SJCRH30 (cell line): ENCODE results near the gene PARS2. TPM values are rescaled to one million over a fixed set of nuclear protein-coding genes. Genes with fewer than 3 reads are reported as not detected.

Experiments
- DNase-seq, 2 experiments: peaks; one replicate each; pipeline ENCODE4 v3.0.0-alpha.2; 2015 to 2020
- H3K27ac ChIP-seq: fragments of 250-450 bp; sonication (Bioruptor Pico); 2 replicates; pipeline ENCODE4 v1.5.1; 2020; ENCODE audit warnings: mild to moderate bottlenecking, moderate library complexity
- H3K27me3 ChIP-seq: fragments of 250-450 bp; sonication (Bioruptor Pico); 2 replicates; pipeline ENCODE4 v1.5.1; 2020; ENCODE audit warnings: mild to moderate bottlenecking, moderate library complexity
- H3K36me3 ChIP-seq: fragments of 250-450 bp; sonication (Bioruptor Pico); 2 replicates; pipeline ENCODE4 v1.5.1; 2020; ENCODE audit warnings: mild to moderate bottlenecking, moderate library complexity
- H3K4me1 ChIP-seq: fragments of 250-450 bp; sonication (Bioruptor Pico); 2 replicates; pipeline ENCODE4 v1.5.1; 2020; ENCODE audit warnings: mild to moderate bottlenecking, moderate library complexity
- H3K4me3 ChIP-seq: fragments of 250-450 bp; sonication (Bioruptor Pico); 2 replicates; pipeline ENCODE4 v1.5.1; 2020; ENCODE audit warnings: mild to moderate bottlenecking, moderate library complexity
- H3K9me3 ChIP-seq: fragments of 250-450 bp; sonication (Bioruptor Pico); replicated peaks from 2 replicates; pipeline ENCODE4 v1.5.1; 2020; ENCODE audit warnings: mild to moderate bottlenecking, moderate library complexity
- total RNA-seq: library from RNA; depleted of rRNA; stranded (reverse); fragments of >200 nt; shearing (Covaris generic); gene quantifications from 2 replicates; pipeline ENCODE4 v1.2.3, GENCODE V29; 2014

The PARS2 gene
- total RNA-seq, 1 experiment from 2014 or later, result 9.8 TPM

GRCh38 chr1:54743416-54744226, 20.7 kb downstream of the PARS2 start:
- no peak for DNase-seq
- H3K27ac ChIP-seq, result no peak overlapping the region
- H3K9me3 ChIP-seq, result no peaks in the 10 kb centered on the region
- peaks cover 31% of the 10 kb centered on the region for H3K36me3 ChIP-seq
- H3K4me3 ChIP-seq, result no peak overlapping the region
- H3K27me3 ChIP-seq, result no peaks in the 10 kb centered on the region
- no peaks in the 10 kb centered on the region for H3K4me1 ChIP-seq

- H3K36me3 ChIP-seq, result peaks cover 40% of the 10 kb centered on the region
- no peak overlapping the region for H3K27ac ChIP-seq
- H3K4me3 ChIP-seq, result no peak overlapping the region
- H3K4me1 ChIP-seq, result no peaks in the 10 kb centered on the region
- no peaks in the 10 kb centered on the region for H3K9me3 ChIP-seq
- no peaks in the 10 kb centered on the region for H3K27me3 ChIP-seq
- DNase-seq, result no peak
Measured at GRCh38 chr1:54742282-54742681, 22.0 kb downstream of the PARS2 start.

- peaks cover 47% of the 10 kb centered on the region for H3K36me3 ChIP-seq
Measured at GRCh38 chr1:54741531-54741930, 22.8 kb downstream of the PARS2 start.

GRCh38 chr1:54738244-54738643, 26.1 kb downstream of the PARS2 start:
- no peaks in the 10 kb centered on the region for H3K9me3 ChIP-seq
- no peak overlapping the region for H3K27ac ChIP-seq
- no peaks in the 10 kb centered on the region for H3K4me1 ChIP-seq
- no peak overlapping the region for H3K4me3 ChIP-seq
- DNase-seq, result no peak
- H3K36me3 ChIP-seq, result peaks cover 68% of the 10 kb centered on the region
- H3K27me3 ChIP-seq, result no peaks in the 10 kb centered on the region

More at GRCh38 chr1:54741531-54741930, 22.8 kb downstream of the PARS2 start:
- no peaks in the 10 kb centered on the region for H3K9me3 ChIP-seq
- H3K4me3 ChIP-seq, result no peak overlapping the region
- H3K27me3 ChIP-seq, result no peaks in the 10 kb centered on the region
- H3K27ac ChIP-seq, result no peak overlapping the region
- no peak for DNase-seq
- H3K4me1 ChIP-seq, result no peaks in the 10 kb centered on the region

DNA sequence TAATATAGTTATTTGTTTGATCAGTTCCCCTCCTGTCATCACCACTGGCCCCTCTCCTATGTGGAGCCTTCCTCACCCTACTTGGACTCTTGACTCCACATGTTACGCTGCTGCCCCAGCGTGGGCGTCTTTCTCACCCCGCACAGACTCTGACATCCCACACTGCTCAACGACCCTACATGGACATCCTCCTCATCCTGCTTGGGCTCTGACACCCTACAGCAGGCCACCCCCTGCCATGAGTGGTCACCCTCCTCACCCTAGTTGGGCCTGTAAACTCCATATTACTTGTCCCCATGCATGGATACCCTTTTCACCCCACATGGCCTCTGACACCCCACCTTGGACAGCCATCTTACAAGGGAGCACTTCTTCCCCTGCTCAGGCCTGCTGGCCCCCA, 27.6 kb downstream of the PARS2 start:
- no peaks in the 10 kb centered on the region for H3K9me3 ChIP-seq
- no peaks in the 10 kb centered on the region for H3K27me3 ChIP-seq
- peaks cover 67% of the 10 kb centered on the region for H3K36me3 ChIP-seq
- H3K27ac ChIP-seq, result no peak overlapping the region
- no peak overlapping the region for H3K4me3 ChIP-seq
- no peak for DNase-seq
- no peaks in the 10 kb centered on the region for H3K4me1 ChIP-seq

DNA sequence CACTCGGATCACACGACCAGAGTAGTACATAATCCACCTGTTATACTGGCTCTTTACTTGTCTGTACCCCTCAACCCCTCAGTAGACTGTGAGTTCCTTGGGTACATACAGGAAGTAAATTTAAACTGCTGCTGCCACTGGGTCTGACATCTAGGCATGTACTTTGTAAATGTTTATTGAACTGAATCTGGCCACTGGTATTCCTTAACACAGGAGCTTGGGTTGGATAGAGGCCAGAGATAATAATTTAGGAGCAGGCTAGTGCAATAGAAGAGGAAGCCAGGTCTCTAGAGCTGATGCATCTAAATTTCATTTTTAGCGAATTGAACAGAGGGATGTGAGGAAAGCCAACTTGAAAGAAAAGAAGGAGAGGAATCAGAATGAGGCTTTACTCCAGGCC, 36.3 kb downstream of the PARS2 start:
- Histone ChIP-seq H3K9me3 (no peaks in the 10 kb centered on the region), H3K4me3 (no peak overlapping the region), H3K36me3 (peaks cover 74% of the 10 kb centered on the region), H3K4me1 (no peaks in the 10 kb centered on the region), H3K27ac (no peak overlapping the region), H3K27me3 (no peaks in the 10 kb centered on the region)
- no peak for DNase-seq

DNA sequence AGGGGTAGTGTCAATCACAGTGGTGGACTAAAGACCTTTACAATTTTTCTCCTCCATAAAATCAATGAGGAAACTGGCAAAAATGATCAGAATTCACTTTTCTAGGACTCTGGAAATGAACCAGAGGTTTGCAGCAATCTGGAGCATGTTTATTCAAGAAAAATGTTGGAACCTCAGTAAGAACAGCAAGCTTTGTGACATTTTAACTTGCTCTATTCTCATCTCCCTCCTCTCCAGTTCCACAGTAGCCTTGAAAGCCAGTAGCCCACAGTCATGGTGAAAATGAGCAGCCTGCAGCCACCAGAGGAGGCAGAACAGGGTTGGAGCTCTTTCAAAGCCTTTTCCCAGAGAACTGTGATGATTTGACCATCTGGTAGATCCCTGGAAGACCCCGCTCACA, 39.6 kb downstream of the PARS2 start:
- H3K9me3 ChIP-seq, result no peaks in the 10 kb centered on the region
- DNase-seq, result no peak
- no peaks in the 10 kb centered on the region; the same call in 1 of the 2 replicates for H3K4me1 ChIP-seq
- H3K27me3 ChIP-seq, result no peaks in the 10 kb centered on the region
- no peak overlapping the region for H3K27ac ChIP-seq
- no peak overlapping the region for H3K4me3 ChIP-seq
- H3K36me3 ChIP-seq, result peaks cover 77% of the 10 kb centered on the region

DNA sequence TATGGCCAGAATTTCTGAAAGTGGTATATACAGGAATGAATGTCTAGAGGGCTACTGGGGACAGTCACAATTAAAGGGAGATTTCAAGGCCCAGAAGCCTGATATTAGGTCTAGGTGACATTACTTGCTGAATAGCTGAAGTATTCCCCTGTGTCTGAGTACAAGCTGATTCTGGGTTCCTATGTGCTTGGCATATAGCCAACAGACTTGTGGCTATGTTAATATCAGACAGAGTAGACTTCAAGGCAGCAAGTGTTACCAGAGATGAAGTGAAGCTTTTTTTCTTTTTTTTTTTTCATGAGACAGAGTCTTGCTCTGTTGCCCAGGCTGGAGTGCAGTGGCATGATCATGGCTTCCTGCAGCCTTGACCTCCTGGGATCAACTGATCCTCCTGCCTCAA, 40.3 kb downstream of the PARS2 start:
- DNase-seq, result no peak
- no peak overlapping the region for H3K4me3 ChIP-seq
- H3K27me3 ChIP-seq, result no peaks in the 10 kb centered on the region
- no peak overlapping the region for H3K27ac ChIP-seq
- no peaks in the 10 kb centered on the region for H3K9me3 ChIP-seq
- peaks cover 78% of the 10 kb centered on the region for H3K36me3 ChIP-seq
- H3K4me1 ChIP-seq, result no peaks in the 10 kb centered on the region; the same call in 1 of the 2 replicates

DNA sequence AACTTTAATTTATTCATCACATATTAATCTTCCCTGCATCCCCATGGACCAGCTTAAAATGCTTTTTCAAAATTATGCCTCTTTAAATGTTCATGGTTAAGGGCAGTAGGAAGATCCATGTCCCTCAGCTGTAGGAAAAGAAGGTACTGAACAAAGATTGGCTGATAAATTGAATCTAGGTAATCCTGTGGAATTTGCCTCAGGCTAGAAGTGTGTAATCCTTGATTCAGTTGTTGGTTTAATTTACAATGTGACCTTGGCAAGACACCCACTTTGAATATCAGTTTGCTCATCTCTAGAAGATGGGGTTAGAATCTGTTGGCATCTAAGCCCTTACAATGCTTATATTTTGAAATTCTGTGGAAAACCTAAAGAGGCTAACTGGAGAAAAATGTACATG, 42.6 kb downstream of the PARS2 start:
- no peaks in the 10 kb centered on the region for H3K27me3 ChIP-seq
- DNase-seq, result peak in 1 of 2 experiments; percentile 28
- no peaks in the 10 kb centered on the region; the same call in 1 of the 2 replicates for H3K4me1 ChIP-seq
- H3K36me3 ChIP-seq, result peaks cover 78% of the 10 kb centered on the region
- no peak overlapping the region for H3K4me3 ChIP-seq
- H3K27ac ChIP-seq, result no peak overlapping the region
- H3K9me3 ChIP-seq, result no peaks in the 10 kb centered on the region

- no peak for DNase-seq
- H3K4me3 ChIP-seq, result peak overlapping the region; percentile 85
- peaks cover 29% of the 10 kb centered on the region for H3K36me3 ChIP-seq
- H3K4me1 ChIP-seq, result no peaks in the 10 kb centered on the region; the same call in 1 of the 2 replicates
- no peaks in the 10 kb centered on the region for H3K27me3 ChIP-seq
- H3K9me3 ChIP-seq, result no peaks in the 10 kb centered on the region
- H3K27ac ChIP-seq, result peak overlapping the region; percentile 54
Measured at GRCh38 chr1:54716299-54717047, 47.9 kb downstream of the PARS2 start.

DNA sequence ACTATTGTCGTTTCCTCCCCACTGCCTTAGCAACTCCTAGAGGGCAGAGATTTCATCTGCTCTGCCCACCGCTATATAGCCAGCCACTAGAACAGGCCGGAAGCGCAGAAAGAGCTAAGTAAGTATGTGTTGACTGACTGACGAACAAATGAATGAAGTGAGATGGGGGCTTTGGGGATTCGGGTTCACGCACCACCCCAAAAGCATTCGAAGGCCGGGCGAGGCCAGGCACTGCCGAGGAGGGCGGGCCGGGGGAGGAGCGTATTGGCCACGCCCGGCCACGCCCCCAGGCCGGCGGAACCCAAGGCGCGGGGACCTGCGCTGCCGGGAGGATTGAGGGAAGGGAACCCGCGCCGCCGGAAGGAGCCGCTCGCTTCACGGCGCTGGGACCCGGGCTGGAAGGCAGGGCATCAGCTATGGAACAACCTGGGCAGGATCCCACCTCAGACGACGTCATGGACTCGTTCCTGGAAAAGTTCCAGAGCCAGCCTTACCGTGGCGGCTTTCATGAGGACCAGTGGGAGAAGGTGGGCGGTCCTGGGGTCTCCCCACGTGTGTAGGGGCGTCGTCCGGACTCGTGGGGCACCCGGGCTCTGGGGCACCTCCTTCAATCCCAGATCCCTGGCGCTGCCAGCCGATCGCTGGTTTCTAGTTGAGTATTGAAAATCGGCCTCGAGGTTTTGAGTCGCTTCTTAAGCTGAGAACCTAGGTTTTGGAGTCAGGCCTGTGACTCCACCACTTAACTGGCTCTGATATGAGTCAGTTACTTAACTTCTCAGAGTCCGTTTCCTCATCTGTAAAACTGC, 48.6 kb downstream of the PARS2 start, which contains the start of gene TTC4:
TSS of gene TTC4 (plus strand) at position 369 of the 806 bp plus-strand sequence. CDS start at position 417, 48 bp downstream.
- DNase-seq, result peak; percentile 83 to 91
- Histone ChIP-seq H3K4me1 (no peaks in the 10 kb centered on the region), H3K27ac (peak within 1 kb of the TSS; percentile 54), H3K4me3 (peak within 1 kb of the TSS; percentile 85), H3K36me3 (peaks cover 21% of the 10 kb centered on the region), H3K27me3 (no peaks in the 10 kb centered on the region), H3K9me3 (no peaks in the 10 kb centered on the region)

GRCh38 chr1:54714881-54715492, 49.3 kb downstream of the PARS2 start:
- Histone ChIP-seq H3K4me3 (peak overlapping the region; percentile 85), H3K9me3 (no peaks in the 10 kb centered on the region), H3K36me3 (peaks cover 18% of the 10 kb centered on the region), H3K27ac (no peak overlapping the region), H3K27me3 (no peaks in the 10 kb centered on the region), H3K4me1 (no peaks in the 10 kb centered on the region)
- no peak for DNase-seq

- H3K4me1 ChIP-seq, result no peaks in the 10 kb centered on the region
- no peaks in the 10 kb centered on the region for H3K9me3 ChIP-seq
- H3K36me3 ChIP-seq, result no peaks in the 10 kb centered on the region
- no peak overlapping the region for H3K27ac ChIP-seq
- no peak overlapping the region for H3K4me3 ChIP-seq
- DNase-seq, result no peak
- 0 out of 2 replicates have a peak, but pooled peaks cover 3% of the 10 kb centered on the region for H3K27me3 ChIP-seq
Measured at GRCh38 chr1:54711536-54711935, 52.8 kb downstream of the PARS2 start.

DNA sequence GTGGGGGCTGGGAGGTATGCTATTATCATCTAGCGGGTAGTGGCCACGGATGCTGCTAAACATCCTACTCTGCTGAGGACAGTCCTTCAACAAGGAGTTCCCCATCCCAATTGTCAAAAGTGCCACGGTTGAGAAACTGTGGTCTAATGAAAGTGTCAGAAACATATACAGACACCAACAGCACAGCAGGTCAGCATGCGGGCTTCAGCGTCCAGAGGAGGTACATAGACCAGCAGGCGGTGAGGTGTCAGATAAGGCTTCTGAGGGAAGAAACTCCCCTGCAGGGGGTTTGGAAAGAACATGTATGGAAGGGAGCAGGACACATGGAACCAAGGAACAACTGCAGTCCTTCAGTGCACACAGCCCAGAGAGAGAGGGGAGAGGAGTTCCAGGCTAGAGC, 53.5 kb downstream of the PARS2 start:
- no peak overlapping the region for H3K4me3 ChIP-seq
- H3K27ac ChIP-seq, result no peak overlapping the region
- H3K36me3 ChIP-seq, result no peaks in the 10 kb centered on the region
- no peaks in the 10 kb centered on the region for H3K9me3 ChIP-seq
- no peak for DNase-seq
- H3K4me1 ChIP-seq, result no peaks in the 10 kb centered on the region
- 0 out of 2 replicates have a peak, but pooled peaks cover 3% of the 10 kb centered on the region for H3K27me3 ChIP-seq
